Measurements from ENCODE around the gene ATG7.
"Not testable (repeated sequence)": the region's sequence is repeated elsewhere in the genome, so short reads cannot be mapped to it uniquely, and the experiment has no call there.

ATG7 gene

DNA sequence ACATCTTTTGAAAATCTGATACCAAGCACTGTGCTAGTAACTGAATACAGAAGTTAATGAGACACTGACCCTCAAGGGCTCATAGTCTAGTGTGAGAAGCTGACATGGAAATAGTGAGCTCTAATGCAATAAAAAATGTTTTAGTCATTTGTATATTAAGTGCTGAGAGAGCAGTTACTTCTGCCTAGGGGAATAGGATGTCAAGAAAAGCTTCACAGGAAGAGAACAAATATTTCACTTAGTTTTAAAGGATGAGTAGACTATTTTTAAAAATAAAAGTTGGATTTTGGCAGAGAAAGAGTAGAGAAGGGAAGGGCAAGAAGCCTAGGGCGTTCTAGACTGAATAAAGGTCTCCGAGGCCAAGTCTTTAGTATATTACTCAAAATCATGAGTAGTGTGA is 158.4 kb downstream of the ATG7 start:
- no peak for DNase-seq (ENCODE audit: low read depth, low spot score)

GRCh38 chr3:11431319-11431718 is 159.1 kb downstream of the ATG7 start:
- no peak for DNase-seq (ENCODE audit: low read depth, low spot score)

DNA sequence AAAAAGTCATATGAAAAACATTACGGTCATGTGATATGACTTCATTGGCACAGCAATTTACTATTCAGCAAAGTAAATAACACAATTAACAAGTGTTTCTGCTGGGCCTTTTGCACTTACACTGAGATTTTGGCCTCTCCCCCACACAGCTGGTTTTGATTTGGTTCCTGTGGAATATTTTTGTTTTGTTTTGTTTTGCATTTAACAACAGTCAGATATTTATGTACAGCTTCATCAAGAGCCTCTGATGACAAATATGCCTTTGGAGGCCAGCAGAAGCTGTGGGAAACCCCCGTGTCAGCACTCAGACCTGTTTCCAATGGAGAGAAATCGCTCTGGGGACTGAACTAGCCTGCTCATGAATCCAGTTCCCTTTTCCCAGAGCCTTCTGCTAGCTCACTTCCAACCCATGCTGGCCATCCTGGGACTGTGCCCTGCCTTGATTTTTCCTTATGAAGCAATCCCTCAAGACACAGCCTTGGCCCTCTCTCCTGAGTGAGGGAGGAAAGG is 161.9 kb downstream of the ATG7 start:
- no peak for DNase-seq (ENCODE audit: low read depth, low spot score)

DNA sequence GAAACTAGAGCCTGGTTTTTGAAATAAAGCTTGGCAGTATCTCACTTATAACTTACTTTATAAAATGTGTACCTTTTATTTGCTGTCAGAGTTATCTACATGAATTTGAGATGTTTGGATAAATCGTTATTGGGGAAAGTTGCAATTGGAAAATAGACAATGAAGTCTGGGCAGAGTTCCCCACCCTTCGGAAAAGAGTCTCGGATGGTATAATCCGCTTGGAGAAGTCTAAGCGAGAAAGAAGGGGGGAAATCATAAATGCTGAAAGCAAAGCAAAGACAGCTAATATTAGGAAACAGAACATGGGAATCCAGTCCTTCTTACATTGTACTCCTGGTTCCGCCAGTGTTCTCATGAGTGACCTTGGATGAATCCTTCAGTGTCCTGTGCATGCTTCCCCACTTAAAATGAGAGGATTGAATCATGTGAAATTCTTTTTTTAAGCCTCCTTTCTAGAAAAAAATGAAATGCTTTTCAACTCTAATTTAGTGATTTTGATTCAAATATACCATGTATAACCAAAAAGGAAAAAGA is 162.4 kb downstream of the ATG7 start:
- DNase-seq (ENCODE audit: low read depth, low spot score), result no peak

GRCh38 chr3:11435440-11436165 is 163.4 kb downstream of the ATG7 start:
- no peak for DNase-seq (ENCODE audit: low read depth, low spot score)

DNA sequence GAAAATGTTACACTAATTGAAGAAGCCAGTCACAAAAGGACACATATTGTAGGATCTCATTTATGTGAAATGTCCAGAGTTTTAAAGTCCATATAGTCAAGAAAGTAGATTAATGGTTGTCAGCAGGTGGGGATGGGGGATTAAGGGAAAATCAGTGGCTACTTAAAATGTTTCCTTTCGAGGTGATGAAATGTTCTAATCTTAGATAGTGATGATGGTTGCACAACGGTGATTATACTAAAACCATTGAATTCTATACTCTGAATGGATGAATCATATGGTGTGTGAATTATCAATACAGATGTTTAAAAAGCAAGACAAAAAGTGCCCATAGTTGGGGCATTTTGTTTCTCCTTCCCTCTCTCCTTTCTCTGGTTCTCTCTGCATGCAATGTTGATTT is 164.6 kb downstream of the ATG7 start:
- DNase-seq (ENCODE audit: low read depth, low spot score), result no peak

- no peak for DNase-seq (ENCODE audit: low read depth, low spot score)
These were observed 165.3 kb downstream of the ATG7 start for GRCh38 chr3:11437506-11437905.

- no peak for DNase-seq (ENCODE audit: low read depth, low spot score)
These were observed 166.4 kb downstream of the ATG7 start for GRCh38 chr3:11438646-11439045.

GRCh38 chr3:11441346-11441745 is 169.1 kb downstream of the ATG7 start:
- DNase-seq (ENCODE audit: low read depth, low spot score), result not testable (repeated sequence)

DNA sequence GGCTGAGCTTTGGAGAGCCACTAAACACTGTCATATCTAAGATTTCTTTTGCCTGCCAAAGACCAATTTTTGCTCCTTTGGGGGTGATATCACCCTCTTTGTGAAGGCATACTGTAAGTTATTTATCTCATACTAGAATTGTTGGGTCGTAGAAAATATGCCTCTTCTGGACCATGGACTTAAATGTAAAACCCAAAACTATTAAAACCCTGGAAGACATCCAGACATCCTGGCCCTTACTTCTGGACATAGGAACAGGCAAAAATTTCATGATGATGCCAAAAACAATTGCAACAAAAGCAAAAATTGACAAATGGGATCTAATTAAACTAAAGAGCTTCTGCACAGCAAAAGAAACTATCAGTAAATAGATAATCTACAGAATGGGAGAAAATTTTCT is 172.2 kb downstream of the ATG7 start:
- DNase-seq (ENCODE audit: low read depth, low spot score), result no peak

DNA sequence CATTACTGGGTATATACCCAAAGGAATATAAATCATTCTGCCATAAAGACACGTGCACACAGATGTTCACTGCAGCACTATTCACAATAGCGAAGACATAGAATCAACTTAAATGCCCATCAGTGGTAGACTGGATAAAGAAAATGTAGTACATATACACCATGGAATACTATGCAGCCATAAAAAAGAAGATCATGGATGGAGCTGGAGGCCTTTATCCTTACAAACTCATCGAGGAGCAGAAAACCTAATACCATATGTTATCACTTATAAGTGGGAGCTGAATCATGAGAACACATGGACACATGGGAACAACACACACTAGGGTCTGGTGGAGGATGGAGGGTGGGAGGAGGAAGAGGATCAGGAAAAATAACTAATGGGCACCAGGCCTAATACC is 173.0 kb downstream of the ATG7 start:
- not testable (repeated sequence) for DNase-seq (ENCODE audit: low read depth, low spot score)

- DNase-seq (ENCODE audit: low read depth, low spot score), result no peak
These were observed 173.7 kb downstream of the ATG7 start for GRCh38 chr3:11445883-11446282.

- no peak for DNase-seq (ENCODE audit: low read depth, low spot score)
These were observed 175.5 kb downstream of the ATG7 start for GRCh38 chr3:11447584-11448200.

GRCh38 chr3:11450015-11450414 is 177.8 kb downstream of the ATG7 start:
- no peak for DNase-seq (ENCODE audit: low read depth, low spot score)

DNA sequence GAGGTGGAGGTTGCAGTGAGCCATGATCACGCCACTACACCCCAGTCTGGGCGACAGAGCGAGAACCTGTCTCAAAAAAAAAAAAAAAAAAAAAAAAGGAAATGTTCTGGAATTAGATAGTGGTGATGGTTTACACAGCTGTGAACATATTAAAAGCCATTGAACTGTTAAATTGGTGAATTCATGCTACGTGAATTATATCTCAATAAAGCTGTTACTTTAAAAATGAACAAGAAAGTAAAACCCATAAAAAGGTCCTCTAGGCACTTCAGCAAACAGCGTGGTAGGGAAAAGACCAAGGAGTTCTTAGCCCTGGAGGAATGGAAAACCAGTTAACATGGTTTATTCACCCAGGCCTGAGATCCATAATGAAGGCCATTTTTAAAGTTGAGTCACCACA is 180.1 kb downstream of the ATG7 start:
- DNase-seq (ENCODE audit: low read depth, low spot score), result no peak

DNA sequence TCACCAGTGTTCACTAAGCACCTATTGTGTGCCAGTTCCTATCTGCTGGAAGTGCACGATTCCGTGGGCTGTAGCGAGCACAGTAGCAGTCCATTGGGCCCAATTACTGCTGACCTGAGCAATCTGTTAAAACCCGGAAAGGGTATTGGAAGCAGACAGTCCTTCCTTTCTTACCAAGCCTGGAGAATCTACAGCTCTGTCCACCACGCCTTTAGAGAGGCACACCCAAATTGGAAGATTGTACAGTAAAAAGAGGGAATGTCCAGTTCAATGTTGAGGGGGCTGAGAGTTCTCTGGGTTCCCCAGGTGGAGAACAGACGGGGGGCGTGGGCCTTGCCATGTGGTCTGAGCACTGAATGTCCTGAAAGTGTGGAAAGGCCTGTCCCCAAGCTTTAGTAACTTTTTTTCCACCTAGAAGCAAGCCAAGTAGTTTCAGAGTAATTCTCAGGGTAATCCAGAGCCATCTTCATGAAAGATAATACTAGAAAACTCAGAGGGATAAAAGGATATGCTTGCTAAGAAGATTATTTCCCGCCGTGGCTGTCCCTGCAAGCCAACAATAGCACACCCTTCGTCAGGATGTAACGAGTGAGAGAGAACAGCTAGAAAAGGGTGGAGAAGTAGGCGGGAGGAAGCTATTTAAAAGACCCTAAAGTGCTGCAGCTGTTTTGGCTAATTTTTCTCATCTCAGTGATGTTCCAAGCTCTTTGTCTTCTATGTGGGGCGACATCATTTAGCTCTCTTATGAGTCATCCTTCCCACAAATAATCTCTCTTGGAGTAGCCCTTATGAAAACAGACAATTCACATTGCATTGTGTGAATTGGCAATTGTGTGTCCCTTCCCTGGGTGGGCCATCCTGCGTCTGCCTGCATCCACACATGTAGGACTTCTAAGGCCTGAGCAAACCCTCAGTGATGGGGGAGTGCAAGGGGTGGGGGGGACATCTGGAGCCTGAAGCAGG is 181.0 kb downstream of the ATG7 start:
- DNase-seq (ENCODE audit: low read depth, low spot score), result no peak

DNA sequence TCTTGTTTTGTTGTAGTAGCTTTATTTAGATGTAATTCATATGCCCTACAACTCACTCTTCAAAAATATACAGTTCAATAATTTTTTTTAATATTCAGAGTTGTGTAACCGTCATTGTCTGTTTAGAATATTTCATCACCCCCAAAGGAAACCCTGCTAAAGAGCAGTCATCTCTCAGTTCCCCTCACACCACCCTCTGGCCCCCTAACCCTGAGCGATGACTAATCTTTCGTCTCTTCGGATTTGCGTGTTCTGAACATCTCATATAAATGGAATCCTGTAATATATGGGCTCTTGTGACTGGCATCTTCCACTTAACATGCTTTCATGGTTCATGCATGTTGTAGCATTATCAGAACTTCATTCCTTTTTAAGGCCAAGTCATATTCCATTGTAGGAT is 183.8 kb downstream of the ATG7 start:
- no peak for DNase-seq (ENCODE audit: low read depth, low spot score)

DNA sequence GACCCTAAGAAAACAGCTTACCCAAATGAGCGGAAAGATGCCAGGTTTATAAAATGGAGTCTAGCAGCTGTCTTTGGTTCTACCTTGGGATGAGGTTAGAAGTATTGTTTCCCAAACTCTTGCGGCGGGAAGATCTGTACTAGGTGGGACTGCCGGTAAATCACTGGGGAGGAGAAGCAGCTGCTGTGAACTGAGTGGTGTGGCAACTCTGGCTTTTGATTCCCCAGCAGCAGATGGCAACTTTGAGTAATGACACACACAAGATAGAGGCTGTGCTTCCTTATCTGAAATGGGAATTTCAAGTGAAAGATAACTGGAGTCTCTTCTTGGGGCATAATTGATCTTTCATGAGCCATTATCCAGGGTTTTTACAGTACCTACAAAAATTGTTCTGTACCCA is 184.9 kb downstream of the ATG7 start:
- DNase-seq (ENCODE audit: low read depth, low spot score), result no peak

DNA sequence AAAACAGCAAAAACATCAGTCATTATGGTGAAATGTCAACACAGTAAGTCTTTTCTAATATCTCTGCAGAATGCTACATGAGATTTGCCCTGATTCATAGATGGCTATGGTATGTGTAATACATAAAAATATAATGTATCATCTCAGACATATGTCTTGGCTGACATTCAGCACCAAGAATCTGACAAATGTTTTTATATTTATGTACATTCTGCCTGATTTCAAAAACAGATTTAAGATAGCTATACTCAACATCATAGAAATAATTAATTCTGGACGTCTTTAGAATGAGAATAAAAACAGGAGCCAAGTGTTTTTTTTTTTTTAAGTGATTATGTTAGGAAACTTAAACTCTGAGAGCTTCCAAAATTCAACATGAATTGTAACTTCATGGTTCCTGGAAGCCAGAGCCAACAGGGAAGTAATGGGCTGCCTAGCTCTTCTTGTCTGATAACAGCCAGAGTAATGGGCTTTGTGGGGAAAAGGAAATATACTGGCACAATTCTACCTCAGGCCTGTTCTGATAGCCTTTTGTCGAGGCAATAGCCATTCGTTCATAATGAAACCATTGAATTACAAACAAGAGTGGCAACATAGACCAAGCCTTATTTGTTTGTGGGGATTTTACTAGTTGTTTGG is 187.1 kb downstream of the ATG7 start:
- DNase-seq (ENCODE audit: low read depth, low spot score), result no peak

DNA sequence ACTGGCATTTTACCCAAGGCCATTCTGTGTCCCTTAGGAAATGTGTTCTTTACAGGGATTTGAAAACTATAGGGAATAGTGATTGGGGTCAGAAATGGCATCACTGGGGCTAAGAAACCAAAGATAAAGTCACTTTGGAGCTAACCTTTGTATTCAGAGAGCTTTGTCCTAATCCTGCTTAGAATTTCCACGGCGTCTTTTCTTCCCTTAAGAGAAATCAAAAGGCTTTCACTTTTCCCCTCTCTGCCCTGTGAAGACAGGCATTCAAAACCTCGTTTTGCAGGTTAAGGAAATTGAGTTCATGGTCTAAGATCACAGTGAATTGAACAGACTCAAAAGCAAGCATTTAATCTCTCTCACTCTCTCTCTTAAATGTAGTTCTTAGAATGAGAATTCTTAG is 189.0 kb downstream of the ATG7 start:
- DNase-seq (ENCODE audit: low read depth, low spot score), result no peak

DNA sequence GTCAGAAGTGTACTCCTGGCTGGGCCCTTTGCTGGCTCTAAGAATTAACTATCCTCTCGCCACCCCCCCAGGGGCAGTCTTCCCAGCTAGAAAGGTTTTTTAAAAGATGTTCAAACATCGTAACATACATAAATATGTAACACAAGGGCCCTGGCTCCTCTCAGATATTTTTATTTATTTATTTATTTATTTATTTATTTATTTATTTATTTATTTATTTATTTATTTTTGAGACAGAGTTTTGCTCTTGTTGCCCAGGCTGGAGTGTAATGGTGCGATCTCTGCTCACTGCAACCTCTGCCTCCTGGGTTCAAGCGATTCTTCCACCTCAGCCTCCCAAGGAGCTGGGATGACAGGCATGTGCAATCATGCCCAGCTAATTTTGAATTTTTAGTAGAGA is 190.5 kb downstream of the ATG7 start:
- not testable (repeated sequence) for DNase-seq (ENCODE audit: low read depth, low spot score)

All from activated naive CD8-positive, alpha-beta T cell treated with anti-CD3 and anti-CD28 coated beads, Interleukin-2, amount 50 U/mL, for 16 hours (primary cell).